ENCODE data around the gene AMD1. TPM values are rescaled to one million over a fixed set of nuclear protein-coding genes. Genes with fewer than 3 reads are reported as not detected.

AMD1 gene
- polyA plus RNA-seq, 1 experiment, result 25.9 TPM

DNA sequence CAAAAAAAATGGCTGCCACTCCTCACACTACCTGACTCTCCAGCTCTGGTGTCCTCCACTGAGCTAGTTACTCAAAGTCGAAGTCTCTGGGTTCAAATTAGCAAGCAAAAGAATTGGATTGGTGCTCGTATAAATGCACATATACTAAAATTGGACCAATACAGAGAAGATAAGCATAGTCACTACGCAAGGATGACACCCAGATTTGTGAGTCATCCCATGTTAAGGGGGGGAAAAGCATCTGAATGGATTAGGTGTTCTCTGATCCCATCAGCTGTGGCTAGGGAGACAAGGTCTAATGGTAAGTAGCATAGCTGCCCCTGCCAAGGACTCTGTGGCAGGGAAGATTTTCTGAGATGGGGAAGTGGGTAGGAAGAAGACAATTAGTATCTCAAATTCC lies 18.3 kb upstream of the AMD1 start:
- CTCF ChIA-PET, result interaction anchor here (2.7 kb wide), 1 partner anchor 12 kb away, joined by 7 read pairs; no protein-coding TSS in a partner anchor
- TF ChIP-seq, protein P1, sequence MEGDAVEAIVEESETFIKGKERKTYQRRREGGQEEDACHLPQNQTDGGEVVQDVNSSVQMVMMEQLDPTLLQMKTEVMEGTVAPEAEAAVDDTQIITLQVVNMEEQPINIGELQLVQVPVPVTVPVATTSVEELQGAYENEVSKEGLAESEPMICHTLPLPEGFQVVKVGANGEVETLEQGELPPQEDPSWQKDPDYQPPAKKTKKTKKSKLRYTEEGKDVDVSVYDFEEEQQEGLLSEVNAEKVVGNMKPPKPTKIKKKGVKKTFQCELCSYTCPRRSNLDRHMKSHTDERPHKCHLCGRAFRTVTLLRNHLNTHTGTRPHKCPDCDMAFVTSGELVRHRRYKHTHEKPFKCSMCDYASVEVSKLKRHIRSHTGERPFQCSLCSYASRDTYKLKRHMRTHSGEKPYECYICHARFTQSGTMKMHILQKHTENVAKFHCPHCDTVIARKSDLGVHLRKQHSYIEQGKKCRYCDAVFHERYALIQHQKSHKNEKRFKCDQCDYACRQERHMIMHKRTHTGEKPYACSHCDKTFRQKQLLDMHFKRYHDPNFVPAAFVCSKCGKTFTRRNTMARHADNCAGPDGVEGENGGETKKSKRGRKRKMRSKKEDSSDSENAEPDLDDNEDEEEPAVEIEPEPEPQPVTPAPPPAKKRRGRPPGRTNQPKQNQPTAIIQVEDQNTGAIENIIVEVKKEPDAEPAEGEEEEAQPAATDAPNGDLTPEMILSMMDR (IDR thresholded peaks at IDR 0.05; ENCODE audit: insufficient read depth, low read depth, low read length), result no peak
- no peak for DNase-seq (ENCODE audit: low read depth)
- POLR2A ChIA-PET, result no interaction called here
- Histone ChIP-seq H3K27me3 (ENCODE audit: control insufficient read depth, insufficient read depth, low read length) (no peaks in the 10 kb centered on the region), H3K4me3 (ENCODE audit: low read depth, low read length) (no peak overlapping the region), H3K36me3 (ENCODE audit: control insufficient read depth, insufficient read depth, low read length) (no peaks in the 10 kb centered on the region)

DNA sequence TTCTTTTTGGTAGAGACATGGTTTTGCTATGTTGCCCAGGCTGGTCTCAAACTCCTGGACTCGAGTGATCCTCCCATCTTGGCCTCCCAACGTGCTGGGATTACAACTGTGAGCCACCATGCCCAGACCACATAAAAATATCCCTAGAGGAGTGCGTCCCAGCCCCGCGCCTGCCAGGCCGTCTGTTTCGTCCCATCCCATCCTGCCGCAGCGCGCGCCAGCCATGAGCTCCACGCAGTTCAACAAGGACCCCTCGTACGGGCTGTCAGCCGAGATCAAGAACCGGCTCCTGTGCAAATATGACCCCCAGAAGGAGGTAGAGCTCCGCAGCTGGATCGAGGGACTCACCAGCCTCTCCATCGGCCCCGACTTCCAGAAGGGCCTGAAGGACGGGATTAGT lies 16.6 kb upstream of the AMD1 start:
- CTCF ChIA-PET, result no interaction called here
- H3K4me3 ChIP-seq (ENCODE audit: low read depth, low read length), result no peak overlapping the region
- DNase-seq (ENCODE audit: low read depth), result no peak
- POLR2A ChIA-PET, result no interaction called here
- no peaks in the 10 kb centered on the region for H3K27me3 ChIP-seq (ENCODE audit: control insufficient read depth, insufficient read depth, low read length)
- no peaks in the 10 kb centered on the region for H3K36me3 ChIP-seq (ENCODE audit: control insufficient read depth, insufficient read depth, low read length)
- TF ChIP-seq, protein P1 (IDR thresholded peaks at IDR 0.05; ENCODE audit: insufficient read depth, low read depth, low read length), result no peak

DNA sequence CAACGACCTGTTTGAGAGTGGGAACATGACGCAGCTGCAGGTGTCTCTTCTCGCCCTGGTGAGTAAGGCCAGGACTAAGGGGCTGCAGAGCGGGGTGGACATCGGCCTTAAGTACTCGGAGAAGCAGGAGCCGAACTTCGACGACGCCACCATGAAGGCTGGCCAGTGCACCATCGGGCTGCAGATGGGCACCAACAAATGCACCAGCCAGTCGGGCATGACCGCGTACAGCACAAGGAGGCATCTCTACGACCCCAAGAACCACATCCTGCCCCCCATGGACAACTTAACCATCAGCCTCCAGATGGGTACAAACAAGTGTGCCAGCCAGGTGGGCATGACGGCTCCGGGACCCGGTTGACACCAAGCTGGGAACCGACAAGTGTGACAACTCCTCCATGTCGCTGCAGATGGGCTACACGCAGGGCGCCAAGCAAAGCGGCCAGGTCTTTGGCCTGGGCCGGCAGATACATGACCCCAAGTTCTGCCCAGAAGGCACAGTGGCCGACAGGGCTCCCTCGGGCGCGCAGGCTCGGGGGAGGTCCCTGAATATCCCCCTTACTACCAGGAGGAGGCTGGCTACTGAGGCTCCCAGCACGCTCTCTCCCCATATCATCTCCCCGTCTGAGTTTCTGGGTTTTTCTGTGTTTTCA lies 15.9 kb upstream of the AMD1 start:
- TF ChIP-seq, protein P1 (IDR thresholded peaks at IDR 0.05; ENCODE audit: insufficient read depth, low read depth, low read length), result no peak
- ChIA-PET POLR2A (no interaction called here), CTCF (no interaction called here)
- Histone ChIP-seq H3K4me3 (ENCODE audit: low read depth, low read length) (no peak overlapping the region), H3K36me3 (ENCODE audit: control insufficient read depth, insufficient read depth, low read length) (no peaks in the 10 kb centered on the region), H3K27me3 (ENCODE audit: control insufficient read depth, insufficient read depth, low read length) (no peaks in the 10 kb centered on the region)
- DNase-seq (ENCODE audit: low read depth), result no peak

DNA sequence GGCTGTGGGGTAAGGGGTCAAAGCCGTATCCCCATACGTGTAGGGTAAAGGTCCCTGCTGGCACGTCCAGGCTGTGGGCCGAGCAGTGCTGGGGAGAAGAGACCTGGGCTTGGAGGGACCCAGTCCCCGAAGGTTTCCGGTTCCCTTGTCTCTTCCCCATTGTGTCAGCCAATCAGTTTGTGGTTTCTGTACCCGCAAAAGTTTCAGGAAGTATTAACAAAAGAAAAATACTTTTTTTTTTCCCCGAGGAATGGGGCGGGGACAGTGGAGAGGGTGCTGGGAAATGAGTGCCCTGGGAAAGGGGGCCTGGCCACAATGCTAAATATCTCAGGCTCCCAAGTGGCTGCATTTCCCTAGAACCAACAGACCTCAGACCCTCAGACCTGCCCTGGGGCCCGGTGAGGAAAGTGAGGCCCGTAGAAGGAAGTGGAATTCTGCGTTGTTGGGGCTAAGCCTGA lies 15.2 kb upstream of the AMD1 start:
- DNase-seq (ENCODE audit: low read depth), result no peak
- no peaks in the 10 kb centered on the region for H3K27me3 ChIP-seq (ENCODE audit: control insufficient read depth, insufficient read depth, low read length)
- ChIA-PET POLR2A (no interaction called here), CTCF (no interaction called here)
- TF ChIP-seq, protein P1 (IDR thresholded peaks at IDR 0.05; ENCODE audit: insufficient read depth, low read depth, low read length), result no peak
- H3K4me3 ChIP-seq (ENCODE audit: low read depth, low read length), result no peak overlapping the region
- H3K36me3 ChIP-seq (ENCODE audit: control insufficient read depth, insufficient read depth, low read length), result no peaks in the 10 kb centered on the region

DNA sequence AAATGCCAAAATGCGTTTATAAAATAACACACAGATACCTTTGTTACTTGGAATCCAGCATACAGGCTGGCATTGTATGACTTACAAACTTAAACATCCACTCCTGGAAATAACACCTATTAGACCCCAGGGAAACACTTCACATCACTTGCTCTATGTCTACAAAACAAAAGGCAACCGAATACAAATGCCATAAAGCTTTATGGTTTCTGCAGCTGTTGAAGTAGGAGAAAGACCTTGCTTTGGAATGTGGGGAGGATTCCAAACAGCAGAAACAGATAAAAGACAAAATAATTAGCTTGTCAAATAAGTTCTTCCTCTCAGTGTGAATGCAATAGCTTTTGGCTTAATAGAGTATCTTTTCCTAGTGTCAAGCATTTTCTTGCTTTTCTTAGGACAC lies 9.8 kb upstream of the AMD1 start:
- POLR2A ChIA-PET, result interaction anchor here (0.5 to 1.0 kb wide), 2 partner anchors 9 to 14 kb away, joined by 3 to 7 read pairs; partner anchors contain the start of gene AMD1
- no peaks in the 10 kb centered on the region for H3K27me3 ChIP-seq (ENCODE audit: control insufficient read depth, insufficient read depth, low read length)
- DNase-seq (ENCODE audit: low read depth), result no peak
- no peak overlapping the region for H3K4me3 ChIP-seq (ENCODE audit: low read depth, low read length)
- H3K36me3 ChIP-seq (ENCODE audit: control insufficient read depth, insufficient read depth, low read length), result no peaks in the 10 kb centered on the region
- CTCF ChIA-PET, result interaction anchor here (0.6 kb wide), 1 partner anchor 121 kb away, joined by 3 read pairs; no protein-coding TSS in a partner anchor
- TF ChIP-seq, protein P1 (IDR thresholded peaks at IDR 0.05; ENCODE audit: insufficient read depth, low read depth, low read length), result no peak

All from BJ (cell line).